Smooth muscle cell (in vitro differentiated cells): ENCODE data around the gene WDR26. TPM values are rescaled to one million over a fixed set of nuclear protein-coding genes. Genes with fewer than 3 reads are reported as not detected.

Source experiments
- DNase-seq: peaks from one replicate; lab custom pipeline; 2025; ENCODE audit not compliant: unreplicated experiment; lab: John Stamatoyannopoulos, UW
- H2AFZ ChIP-seq: fragments of 200-600 bp; sonication (generic); 2 replicates; pipeline ENCODE4 v1.6.0; 2016; ENCODE audit warnings: antibody characterized with exemption, low read depth, mild to moderate bottlenecking
- H3F3A ChIP-seq: fragments of 200-600 bp; sonication (generic); 2 replicates; pipeline ENCODE4 v1.6.0; 2017; ENCODE audit warnings: antibody characterized with exemption, low read depth
- H3K27ac ChIP-seq: fragments of 200-600 bp; sonication (generic); 2 replicates; pipeline ENCODE4 v1.5.1; 2016; ENCODE audit warnings: low read depth, mild to moderate bottlenecking
- H3K27me3 ChIP-seq: fragments of 200-600 bp; sonication (generic); 2 replicates; pipeline ENCODE4 v1.6.1; 2016; ENCODE audit warnings: low read depth, mild to moderate bottlenecking
- H3K36me3 ChIP-seq: fragments of 200-600 bp; sonication (generic); 2 replicates; pipeline ENCODE4 v1.5.1; 2016; ENCODE audit warnings: low read depth
- H3K4me1 ChIP-seq: fragments of 200-600 bp; sonication (generic); 2 replicates; pipeline ENCODE4 v1.5.1; 2016; ENCODE audit warnings: low read depth
- H3K4me2 ChIP-seq: fragments of 200-600 bp; sonication (generic); 2 replicates; pipeline ENCODE4 v1.6.0; 2016; ENCODE audit warnings: mild to moderate bottlenecking
- H3K4me3 ChIP-seq: fragments of 200-600 bp; sonication (generic); 2 replicates; pipeline ENCODE4 v1.5.1; 2016; ENCODE audit warnings: mild to moderate bottlenecking
- H3K79me2 ChIP-seq: fragments of 200-600 bp; sonication (generic); 2 replicates; pipeline ENCODE4 v1.6.0; 2016; ENCODE audit warnings: low read depth, mild to moderate bottlenecking
- H3K9ac ChIP-seq: fragments of 200-600 bp; sonication (generic); 2 replicates; pipeline ENCODE4 v1.6.0; 2016; ENCODE audit warnings: low read depth
- H3K9me3 ChIP-seq: fragments of 200-600 bp; sonication (generic); replicated peaks from 2 replicates; pipeline ENCODE4 v1.5.1; 2016; ENCODE audit warnings: low read depth
- H4K20me1 ChIP-seq: fragments of 200-600 bp; sonication (generic); 2 replicates; pipeline ENCODE4 v1.6.0; 2016; ENCODE audit warnings: low read depth
- CTCF ChIP-seq: fragments of 200-600 bp; sonication (generic); IDR thresholded peaks from 2 replicates; pipeline ENCODE4 v1.5.1; 2017; ENCODE audit warnings: borderline replicate concordance, mild to moderate bottlenecking, antibody characterized with exemption; ENCODE audit not compliant: insufficient read depth, poor library complexity, severe bottlenecking
- WGBS: methylation state at CpG from one replicate; pipeline ENCODE4 v1.1.7; 2016; ENCODE audit warnings: low lambda C conversion rate; 5-methylcytosine and 5-hydroxymethylcytosine counted together
- polyA plus RNA-seq: library from polyadenylated mRNA; unstranded; fragments of >200 nt; fragmentation: Nextera tagmentation; extraction: Ambion mirVana; gene quantifications from 2 replicates; pipeline ENCODE4 v1.2.1, GENCODE V29; 2016
- total RNA-seq: library from RNA; depleted of rRNA; stranded (reverse); fragments of >200 nt; gene quantifications from 2 replicates; pipeline ENCODE4 v1.2.3, GENCODE V29; 2014

WDR26 gene
- total and polyA plus RNA-seq, 2 experiments from 2014 or later, result 8.6 to 81.4 TPM

GRCh38 chr1:224432146-224432545 is 2.5 kb downstream of the WDR26 start:
- Histone ChIP-seq H3K4me3 (peak overlapping the region; percentile 90), H2AFZ (no peak overlapping the region), H3K4me2 (peak overlapping the region; percentile 97), H3F3A (peaks cover 20% of the 10 kb centered on the region), H3K36me3 (no peaks in the 10 kb centered on the region), H3K9ac (peak overlapping the region; percentile 92), H3K27me3 (no peaks in the 10 kb centered on the region), H3K27ac (peak overlapping the region; percentile 71), H3K79me2 (peaks cover 90% of the 10 kb centered on the region), H4K20me1 (peaks cover 70% of the 10 kb centered on the region), H3K4me1 (peaks cover 46% of the 10 kb centered on the region), H3K9me3 (no peaks in the 10 kb centered on the region)
- no peak for TF ChIP-seq CTCF
- no peak for DNase-seq
- WGBS, result 48% methylated on average over 2 of the region's 2 CpGs

- peak overlapping the region; percentile 92 for H3K9ac ChIP-seq
- no peak overlapping the region for H2AFZ ChIP-seq
- peak overlapping the region; percentile 97 for H3K4me2 ChIP-seq
- peaks cover 46% of the 10 kb centered on the region for H3K4me1 ChIP-seq
- 54% methylated on average over 2 of the region's 2 CpGs for WGBS
- peak overlapping the region; percentile 71 for H3K27ac ChIP-seq
- TF ChIP-seq CTCF, result no peak
- H3K9me3 ChIP-seq, result no peaks in the 10 kb centered on the region
- H3K27me3 ChIP-seq, result no peaks in the 10 kb centered on the region
- peaks cover 90% of the 10 kb centered on the region for H3K79me2 ChIP-seq
- H3K4me3 ChIP-seq, result peak overlapping the region; percentile 90
- H3K36me3 ChIP-seq, result no peaks in the 10 kb centered on the region
- DNase-seq, result no peak
- H3F3A ChIP-seq, result peaks cover 20% of the 10 kb centered on the region
- peaks cover 74% of the 10 kb centered on the region for H4K20me1 ChIP-seq
Observed at GRCh38 chr1:224431726-224432125, 2.9 kb downstream of the WDR26 start.

- peak overlapping the region; percentile 90 for H3K4me3 ChIP-seq
- TF ChIP-seq CTCF, result no peak
- peaks cover 90% of the 10 kb centered on the region for H3K79me2 ChIP-seq
- DNase-seq, result no peak
- peaks cover 5% of the 10 kb centered on the region for H3K36me3 ChIP-seq
- peaks cover 85% of the 10 kb centered on the region for H4K20me1 ChIP-seq
- peak overlapping the region; percentile 71 for H3K27ac ChIP-seq
- peaks cover 39% of the 10 kb centered on the region for H3K4me1 ChIP-seq
- peak overlapping the region; percentile 97 for H3K4me2 ChIP-seq
- 50% methylated on average over 2 of the region's 2 CpGs for WGBS
- no peaks in the 10 kb centered on the region for H3K9me3 ChIP-seq
- peaks cover 20% of the 10 kb centered on the region for H3F3A ChIP-seq
- no peak overlapping the region for H2AFZ ChIP-seq
- H3K9ac ChIP-seq, result peak overlapping the region; percentile 7
- H3K27me3 ChIP-seq, result no peaks in the 10 kb centered on the region
Observed at GRCh38 chr1:224430511-224431113, 4.0 kb downstream of the WDR26 start.
